Type B pancreatic cell (in vitro differentiated cells): ENCODE measurements around the gene BBS2. TPM values are rescaled to one million over a fixed set of nuclear protein-coding genes. Genes with fewer than 3 reads are reported as not detected.

Experiments
- DNase-seq: peaks from one replicate; pipeline ENCODE4 v3.0.0; 2021; ENCODE audit warnings: mixed read lengths; ENCODE audit not compliant: unreplicated experiment; ENCODE audit errors: extremely low spot score
- H3K27ac Mint-ChIP-seq: 2 replicates; pipeline ENCODE4 v1.8.0; 2021; ENCODE audit warnings: mild to moderate bottlenecking, mixed read lengths
- H3K27me3 Mint-ChIP-seq: 2 replicates; pipeline ENCODE4 v1.8.0; 2021; ENCODE audit warnings: mixed read lengths
- H3K36me3 Mint-ChIP-seq: 2 replicates; pipeline ENCODE4 v1.8.0; 2021; ENCODE audit warnings: mixed read lengths
- H3K4me1 Mint-ChIP-seq: one replicate; pipeline ENCODE4 v1.8.0; 2021; ENCODE audit warnings: mixed read lengths; ENCODE audit not compliant: unreplicated experiment
- H3K4me3 Mint-ChIP-seq: 2 replicates; pipeline ENCODE4 v1.8.0; 2021; ENCODE audit warnings: mild to moderate bottlenecking, mixed read lengths
- H3K9me3 Mint-ChIP-seq: 2 replicates; pipeline ENCODE4 v1.8.0; 2021; ENCODE audit warnings: mixed read lengths
- CTCF ChIP-seq: fragments of 200-600 bp; sonication (generic); conservative IDR thresholded peaks from 2 replicates; pipeline ENCODE4 v1.5.0; 2021; ENCODE audit warnings: antibody characterized with exemption, mild to moderate bottlenecking
- total RNA-seq: library from RNA; stranded (reverse); gene quantifications from 2 replicates; pipeline ENCODE4 v1.2.1, GENCODE V29; 2021; ENCODE audit warnings: low replicate concordance

The BBS2 gene
- total RNA-seq, 1 donor from 2014 or later = 39.6 TPM

DNA sequence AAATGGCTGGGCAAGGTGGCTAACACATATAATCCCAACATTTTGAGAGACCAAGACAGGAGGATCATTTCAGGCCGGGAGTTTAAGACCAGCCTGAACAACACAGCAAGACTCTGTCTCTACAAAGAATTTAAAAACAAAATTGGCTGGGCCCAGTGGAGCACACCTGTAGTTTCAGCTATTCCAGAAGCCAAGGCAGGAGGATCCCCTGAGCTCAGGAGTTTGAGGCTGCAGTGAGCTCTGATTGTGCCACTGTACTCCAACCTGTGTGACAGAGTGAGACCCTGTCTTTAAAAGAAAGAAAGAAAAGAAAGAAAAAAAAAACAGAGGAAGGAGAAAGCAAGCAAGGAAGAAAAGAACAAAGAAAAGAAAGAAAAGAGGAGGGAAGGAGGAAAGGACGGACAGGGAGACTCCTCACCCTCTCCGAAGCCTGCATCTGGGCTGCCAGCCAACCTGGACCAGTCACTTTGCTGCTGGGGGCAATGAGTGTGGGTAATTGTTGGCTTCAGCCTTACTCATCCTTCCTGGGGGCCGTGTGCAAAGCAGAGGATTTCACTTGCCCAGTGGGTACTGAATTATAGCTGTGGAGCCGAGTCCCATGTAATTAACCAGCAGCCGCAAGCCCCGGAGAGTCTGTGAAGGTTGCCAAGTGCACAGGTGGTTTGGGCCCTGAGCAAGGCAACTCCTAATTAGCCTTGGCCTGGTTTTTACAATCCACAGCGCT is 38.4 kb upstream of the BBS2 start:
- Mint-ChIP-seq H3K36me3 (no peaks in the 10 kb centered on the region), H3K4me3 (no peak overlapping the region), H3K27me3 (peaks cover 46% of the 10 kb centered on the region), H3K9me3 (no peaks in the 10 kb centered on the region), H3K4me1 (no peaks in the 10 kb centered on the region), H3K27ac (no peak overlapping the region)
- no peak for DNase-seq
- TF ChIP-seq CTCF = no peak

DNA sequence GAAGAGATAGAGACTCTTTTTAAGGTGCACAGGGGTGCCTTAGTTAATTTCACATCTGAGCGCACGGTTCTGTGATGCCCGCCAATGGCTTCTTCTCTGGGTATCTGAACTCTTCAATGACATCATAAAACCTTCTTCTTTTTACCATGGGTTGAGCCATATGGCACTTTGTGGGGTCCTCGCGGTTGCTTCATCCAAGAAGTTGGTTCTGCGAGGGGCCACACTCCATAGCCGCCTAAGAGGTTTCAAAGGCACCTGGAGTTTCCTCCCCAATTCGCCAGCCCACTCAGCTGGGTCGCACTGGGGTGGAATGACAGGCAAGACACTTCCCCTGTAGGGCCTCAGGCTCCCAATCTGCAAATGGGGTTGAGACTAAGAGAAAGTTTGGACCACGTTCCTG is 34.6 kb upstream of the BBS2 start:
- H3K27me3 Mint-ChIP-seq = peaks cover 43% of the 10 kb centered on the region
- no peak overlapping the region for H3K4me3 Mint-ChIP-seq
- peaks cover 6% of the 10 kb centered on the region for H3K4me1 Mint-ChIP-seq
- DNase-seq = no peak
- H3K36me3 Mint-ChIP-seq = no peaks in the 10 kb centered on the region
- no peak overlapping the region for H3K27ac Mint-ChIP-seq
- H3K9me3 Mint-ChIP-seq = no peaks in the 10 kb centered on the region
- no peak for TF ChIP-seq CTCF

DNA sequence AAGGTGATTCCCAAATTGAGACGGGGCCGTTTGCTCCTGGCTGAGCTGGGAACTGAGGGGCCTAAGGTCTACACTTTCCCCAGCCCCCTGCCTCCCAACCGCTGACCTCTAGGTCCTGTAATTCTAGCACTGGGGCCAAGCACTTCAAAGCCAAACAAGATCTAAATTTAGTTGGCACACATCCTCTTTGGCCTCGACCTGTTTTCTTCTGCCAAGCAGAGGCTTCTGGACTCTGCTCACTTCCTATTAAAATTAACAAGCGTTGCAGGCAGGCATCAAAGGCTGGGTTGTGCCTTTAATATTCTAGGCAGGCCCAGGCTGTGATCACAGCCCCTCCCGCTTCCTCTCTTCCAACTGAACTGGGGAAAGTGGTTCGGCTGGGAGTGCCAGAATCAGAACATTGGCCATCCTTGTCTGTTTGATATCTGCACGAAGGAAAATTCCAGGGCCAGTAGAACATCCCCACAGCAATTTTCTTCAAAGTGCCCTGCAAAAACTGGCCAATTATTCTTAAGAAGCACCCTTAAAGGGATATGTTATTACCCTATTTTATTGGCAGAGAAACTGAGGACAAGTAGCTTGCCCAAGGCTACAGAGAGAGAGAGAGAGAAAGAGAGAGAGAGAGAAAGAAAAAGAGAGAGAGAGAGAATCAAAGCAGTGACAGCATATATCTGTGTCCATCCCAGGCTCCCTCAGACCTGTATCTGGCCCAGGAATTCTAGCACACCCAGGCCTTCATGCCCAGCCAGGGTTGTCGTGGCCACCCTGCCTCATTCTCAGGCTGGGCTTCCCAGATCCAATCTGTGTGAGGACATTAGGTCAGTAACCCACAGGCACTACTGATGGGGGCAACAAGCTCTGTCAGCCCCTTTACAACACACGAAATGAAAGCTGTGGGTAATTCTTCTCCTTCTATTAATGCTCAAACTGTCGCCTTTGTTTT is 32.2 kb upstream of the BBS2 start:
- no peak overlapping the region for H3K27ac Mint-ChIP-seq
- no peak for TF ChIP-seq CTCF
- peaks cover 28% of the 10 kb centered on the region for H3K27me3 Mint-ChIP-seq
- no peak for DNase-seq
- H3K9me3 Mint-ChIP-seq = no peaks in the 10 kb centered on the region
- H3K4me1 Mint-ChIP-seq = peaks cover 12% of the 10 kb centered on the region
- H3K4me3 Mint-ChIP-seq = no peak overlapping the region
- H3K36me3 Mint-ChIP-seq = no peaks in the 10 kb centered on the region

DNA sequence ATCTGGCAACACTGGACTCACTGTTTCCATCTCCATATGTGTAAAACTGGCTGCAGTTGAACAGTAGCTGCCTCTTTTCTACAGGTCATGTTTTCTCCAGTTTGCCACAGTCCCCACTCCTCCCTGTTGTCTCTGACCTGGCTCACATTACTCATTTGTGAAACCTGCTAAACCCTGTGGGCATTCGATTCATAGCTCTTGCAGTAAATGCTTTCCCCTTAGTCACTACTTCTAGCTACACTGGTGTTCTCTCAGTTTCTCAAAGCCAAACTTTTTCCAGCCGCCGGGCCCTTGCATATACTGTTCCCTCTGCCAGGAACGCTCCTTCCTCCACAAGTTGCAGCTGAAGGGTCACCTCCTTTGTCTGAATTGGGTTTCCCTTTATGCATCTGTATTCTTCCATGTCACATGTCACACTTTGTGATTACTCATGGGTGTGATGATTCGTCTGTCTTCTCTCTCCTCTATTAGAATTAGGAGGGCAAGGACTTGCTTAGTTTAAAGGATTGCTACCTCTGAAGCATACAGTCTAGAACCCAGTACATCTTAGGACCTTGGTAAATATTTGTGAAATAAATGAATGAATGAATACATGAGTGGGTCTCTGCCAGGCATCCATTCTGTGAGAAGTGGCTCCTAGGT is 30.0 kb upstream of the BBS2 start:
- Mint-ChIP-seq H3K4me1 (peaks cover 12% of the 10 kb centered on the region), H3K27me3 (peaks cover 18% of the 10 kb centered on the region), H3K27ac (no peak overlapping the region), H3K36me3 (no peaks in the 10 kb centered on the region), H3K4me3 (no peak overlapping the region), H3K9me3 (no peaks in the 10 kb centered on the region)
- TF ChIP-seq CTCF = no peak
- no peak for DNase-seq

DNA sequence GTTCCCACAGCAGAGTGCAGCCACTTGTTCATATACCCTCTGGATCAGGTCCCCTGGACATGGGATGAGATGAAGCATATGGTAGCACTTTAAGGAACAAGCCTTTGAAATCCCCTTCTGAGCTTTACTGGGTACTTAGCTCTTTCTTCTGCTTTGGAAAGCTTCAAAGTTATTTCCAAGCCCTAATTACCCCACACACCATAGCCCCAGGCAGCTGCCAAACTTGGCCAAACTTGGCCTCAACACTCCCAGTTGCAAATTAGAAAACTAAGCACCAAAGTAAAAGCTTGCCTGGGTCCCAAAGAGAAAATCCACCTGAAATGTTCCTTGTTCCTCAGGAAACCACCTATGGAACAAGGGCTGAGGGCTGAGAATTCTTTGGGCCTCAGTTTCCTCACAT is 29.3 kb upstream of the BBS2 start:
- H3K36me3 Mint-ChIP-seq = no peaks in the 10 kb centered on the region
- TF ChIP-seq CTCF = no peak
- H3K27me3 Mint-ChIP-seq = peaks cover 13% of the 10 kb centered on the region
- H3K9me3 Mint-ChIP-seq = no peaks in the 10 kb centered on the region
- H3K4me3 Mint-ChIP-seq = no peak overlapping the region
- H3K4me1 Mint-ChIP-seq = peaks cover 12% of the 10 kb centered on the region
- no peak overlapping the region for H3K27ac Mint-ChIP-seq
- DNase-seq = no peak
